Motor neuron (in vitro differentiated cells): ENCODE data around the gene ICOSLG. TPM values are rescaled to one million over a fixed set of nuclear protein-coding genes. Genes with fewer than 3 reads are reported as not detected.
A peak's percentile ranks its signal among the peaks of the same experiment; 100 is the strongest.
"Not testable (repeated sequence)": the region's sequence is repeated elsewhere in the genome, so short reads cannot be mapped to it uniquely, and the experiment has no call there.

Experiments
- ATAC-seq, 8 experiments: fragments of 200-7000 bp; cut with Tn5 transposase; replicated peaks in 6 of 8; 2 replicates each; pipeline ENCODE4 v1.8.0; 2021; ENCODE audit warnings: mild to moderate bottlenecking in 8 of 8, moderate library complexity in 8 of 8
- H3K27ac ChIP-seq, 2 donors: fragments of 250-450 bp; sonication (Bioruptor Pico); 2 replicates each; pipeline ENCODE4 v1.9.0; 2021; ENCODE audit warnings: antibody characterized with exemption in 2 of 2, mild to moderate bottlenecking in 2 of 2, moderate library complexity in 1 of 2
- H3K4me1 ChIP-seq, 2 donors: fragments of 250-450 bp; sonication (Bioruptor Pico); replicated peaks in 1 of 2; 2 replicates each; pipeline ENCODE4 v1.6.1; 2021; ENCODE audit warnings: antibody characterized with exemption in 2 of 2, mild to moderate bottlenecking in 2 of 2, moderate library complexity in 1 of 2
- H3K4me3 ChIP-seq, 5 donors: fragments of 250-450 bp; sonication (Bioruptor Pico); 2 replicates each; pipeline ENCODE4 v1.9.0; 2021; ENCODE audit warnings: antibody characterized with exemption in 5 of 5, mild to moderate bottlenecking in 5 of 5, moderate library complexity in 4 of 5
- WGBS, 10 experiments: fragments of 450-650 bp; shearing (Covaris generic); methylation state at CpG; one replicate each; pipeline ENCODE4 v1.0.0; 2022; 5-methylcytosine and 5-hydroxymethylcytosine counted together
- in situ Hi-C, 9 experiments: fragments of 400-800 bp; cut with MboI; loops; one replicate each; pipeline ENCODE4 v1.15.0; 2021; ENCODE audit warnings: low sequenced_read_pairs in 9 of 9, low pct_unique_long_range_greater_than_20kb in 2 of 9; ENCODE audit not compliant: unreplicated experiment in 9 of 9
- total RNA-seq, 8 experiments: library from RNA; unstranded; fragments of 300-600 nt; gene quantifications; 2 replicates each; pipeline versions ENCODE4 v1.2.3 to v1.2.4, GENCODE V29; 2022

ICOSLG gene
- total RNA-seq, 8 experiments from 2014 or later: 0.09 to 8.9 (median 0.71) TPM

- WGBS, 10 experiments: no CpG with 5 or more reads among the region's 19 CpGs
- in situ Hi-C loops: no loop called here
- no peak within 1 kb of the TSS for H3K27ac ChIP-seq
- H3K4me3 ChIP-seq: no peak within 1 kb of the TSS
- no peak for ATAC-seq
- peaks cover 10% of the 10 kb centered on the region in 2 donors for H3K4me1 ChIP-seq
These were observed 21.0 kb upstream of the ICOSLG start, which contains the start of gene DNMT3L for GRCh38 chr21:44261675-44262295. TSS of gene DNMT3L (minus strand) at chr21:44261897. CDS start at chr21:44261259, 638 bp downstream.

DNA sequence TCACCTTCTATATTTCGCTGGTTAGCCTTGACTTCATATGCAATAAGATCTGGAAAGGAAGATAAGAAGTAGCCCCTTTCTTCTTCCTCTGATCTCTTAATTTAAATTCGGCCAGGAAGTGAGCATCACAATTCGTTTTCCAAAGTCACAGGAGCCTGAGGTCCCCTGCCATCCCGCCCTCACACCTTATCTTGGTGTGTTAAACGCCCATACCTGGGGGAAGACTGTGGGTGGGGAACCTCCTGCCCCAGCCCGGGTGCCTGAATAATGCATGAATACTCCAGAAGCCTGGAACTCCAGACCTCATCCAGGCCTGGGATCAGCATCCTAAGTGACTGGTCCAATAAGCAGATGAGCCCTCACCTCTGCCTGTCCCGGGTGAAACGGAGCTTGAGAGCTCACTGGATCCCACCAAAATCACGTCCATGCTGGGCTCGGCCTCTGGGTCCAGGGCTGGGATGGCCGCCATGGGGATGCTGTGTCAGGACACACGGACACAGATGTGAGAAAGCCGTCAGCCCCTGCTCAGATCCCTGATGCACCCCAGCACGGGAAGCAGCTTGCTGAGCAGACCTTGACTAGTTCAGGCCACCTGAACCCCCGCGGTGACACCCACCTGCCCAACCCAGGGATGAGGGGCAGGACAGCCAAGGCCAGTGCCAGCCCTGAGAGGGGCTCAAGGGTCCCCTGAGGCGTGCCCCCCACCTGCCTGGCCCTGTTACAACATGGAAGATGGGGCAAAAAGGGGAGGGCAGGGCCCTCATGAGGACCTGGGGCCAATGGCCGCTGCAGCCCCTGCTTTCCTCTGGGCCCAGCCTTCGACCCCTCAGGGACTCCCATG, 20.3 kb upstream of the ICOSLG start:
- H3K4me1 ChIP-seq: peaks cover 10% of the 10 kb centered on the region in 2 donors
- no peak overlapping the region for H3K4me3 ChIP-seq
- H3K27ac ChIP-seq: no peak overlapping the region
- in situ Hi-C loops: no loop called here
- 20 to 80% (median 57%) methylated on average over 1 to 9 of the region's 19 CpGs; no CpG with 5 or more reads in 4 of the 10 experiments for WGBS, 10 experiments
- no peak for ATAC-seq

- Histone ChIP-seq H3K4me1 (peaks cover 10% of the 10 kb centered on the region in 2 donors), H3K4me3 (no peak overlapping the region), H3K27ac (no peak overlapping the region)
- in situ Hi-C loops: no loop called here
- no peak for ATAC-seq
- WGBS, 10 experiments: 8 to 77% (median 52%) methylated on average over 1 to 4 of the region's 4 CpGs; no CpG with 5 or more reads in 3 of the 10 experiments
These were observed 19.3 kb upstream of the ICOSLG start for GRCh38 chr21:44260066-44260465.

DNA sequence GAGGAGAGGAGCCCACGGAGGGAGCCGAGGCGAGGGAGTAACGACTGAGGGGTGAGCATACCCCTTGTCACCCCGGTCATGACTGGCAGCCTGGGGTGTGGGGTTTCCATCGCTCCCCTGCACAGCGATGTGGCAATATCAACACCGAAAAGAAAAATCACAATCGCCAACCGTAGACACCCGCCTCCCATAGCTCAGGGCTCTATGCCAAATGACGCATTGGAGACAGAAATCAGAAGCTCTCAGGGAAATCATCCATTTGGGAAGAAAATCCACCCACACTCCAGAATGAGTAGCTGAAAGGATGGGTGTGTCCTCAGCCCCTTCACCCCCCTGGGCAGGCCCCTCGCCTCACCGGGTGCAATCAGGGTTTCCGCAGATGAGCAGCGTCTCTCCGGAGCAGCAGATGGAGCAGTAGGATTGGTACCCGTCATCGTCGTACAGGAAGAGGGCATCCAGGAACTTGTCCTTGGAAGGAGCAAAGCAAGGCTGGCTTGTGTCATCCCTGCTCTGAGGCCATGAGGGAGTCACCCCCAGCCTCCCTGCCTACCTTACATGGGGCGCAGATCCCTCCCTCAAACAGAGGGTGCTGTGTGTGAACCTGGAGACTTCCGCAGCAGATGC, 18.5 kb upstream of the ICOSLG start:
- 20 to 93% (median 80%) methylated on average over 1 to 14 of the region's 22 CpGs; no CpG with 5 or more reads in 1 of the 10 experiments for WGBS, 10 experiments
- in situ Hi-C loops: no loop called here
- ATAC-seq: no peak

GRCh38 chr21:44258056-44258725, 17.4 kb upstream of the ICOSLG start:
- 40 to 100% (median 84%) methylated on average over 1 to 27 of the region's 34 CpGs; no CpG with 5 or more reads in 5 of the 10 experiments for WGBS, 10 experiments
- in situ Hi-C loops: no loop called here

More for the DNA sequence above, 18.5 kb upstream of the ICOSLG start:
- H3K4me1 ChIP-seq: peaks cover 10% of the 10 kb centered on the region in 2 donors
- H3K4me3 ChIP-seq: no peak overlapping the region
- no peak overlapping the region for H3K27ac ChIP-seq

GRCh38 chr21:44255511-44255981, 14.8 kb upstream of the ICOSLG start:
- Histone ChIP-seq H3K4me3 (no peak overlapping the region), H3K4me1 (no peaks in the 10 kb centered on the region), H3K27ac (no peak overlapping the region)
- in situ Hi-C loops: no loop called here
- WGBS, 10 experiments: 79 to 80% methylated on average over 1 to 2 of the region's 11 CpGs; no CpG with 5 or more reads in 8 of the 10 experiments
- ATAC-seq: peak in 4 of 8 experiments; percentile 43 to 71 (median 54)

More at GRCh38 chr21:44258056-44258725, 17.4 kb upstream of the ICOSLG start:
- ATAC-seq: no peak
- H3K4me1 ChIP-seq: peaks cover 2% of the 10 kb centered on the region in 2 donors
- no peak overlapping the region for H3K4me3 ChIP-seq
- no peak overlapping the region for H3K27ac ChIP-seq

DNA sequence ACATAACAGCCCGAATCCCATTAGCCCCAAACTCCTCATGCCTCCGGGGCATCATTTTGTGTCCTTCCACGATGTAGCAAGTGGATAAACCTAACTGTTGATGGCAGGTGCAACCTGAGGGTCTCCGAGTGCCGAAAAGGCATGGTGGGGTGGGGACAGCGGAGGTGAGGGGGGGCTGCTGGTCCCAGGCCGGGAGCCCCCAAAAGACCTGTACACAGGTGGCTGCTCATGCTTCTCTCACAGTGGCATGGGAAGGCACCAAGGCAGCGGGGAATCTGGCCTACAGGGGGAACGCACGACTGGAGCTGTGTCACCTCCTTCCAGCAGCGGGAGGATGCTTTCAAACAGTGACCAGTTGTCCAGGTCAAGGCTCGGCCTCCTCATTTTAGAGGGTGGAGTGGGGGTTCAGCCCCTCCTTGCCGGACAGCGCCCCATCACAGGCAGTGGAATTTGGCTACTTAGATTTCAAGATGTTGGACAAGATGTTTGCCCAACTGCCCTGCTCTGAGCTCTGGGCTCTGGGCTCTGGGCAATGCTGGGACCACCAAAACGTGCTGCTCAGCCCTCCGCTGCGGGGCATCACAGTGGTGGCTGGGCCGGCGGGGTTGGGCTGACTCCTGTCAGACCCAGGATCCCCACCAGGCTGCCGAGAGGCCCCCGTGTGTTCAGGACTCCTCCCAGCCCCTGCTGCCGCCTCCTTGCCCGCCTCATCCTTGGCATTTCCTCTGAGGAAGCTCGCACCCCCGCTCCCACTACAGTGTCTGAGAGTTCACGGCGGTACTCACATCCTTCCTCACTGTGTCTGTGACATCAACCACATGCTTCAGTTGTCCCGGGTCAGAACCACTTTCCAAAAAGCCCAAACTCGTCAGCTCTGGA, 13.3 kb upstream of the ICOSLG start:
- 74 to 100% (median 92%) methylated on average over 2 to 6 of the region's 29 CpGs; no CpG with 5 or more reads in 5 of the 10 experiments for WGBS, 10 experiments
- in situ Hi-C loops: no loop called here
- no peaks in the 10 kb centered on the region for H3K4me1 ChIP-seq
- H3K4me3 ChIP-seq: no peak overlapping the region
- no peak overlapping the region for H3K27ac ChIP-seq
- ATAC-seq: no peak

GRCh38 chr21:44249204-44250037, 8.7 kb upstream of the ICOSLG start:
- WGBS, 10 experiments: no CpG with 5 or more reads among the region's 33 CpGs
- H3K4me3 ChIP-seq, H3K4me1 ChIP-seq, in situ Hi-C loops, H3K27ac ChIP-seq: not testable (repeated sequence)
- ATAC-seq: peak in 2 of 8 experiments; percentile 31 to 43

DNA sequence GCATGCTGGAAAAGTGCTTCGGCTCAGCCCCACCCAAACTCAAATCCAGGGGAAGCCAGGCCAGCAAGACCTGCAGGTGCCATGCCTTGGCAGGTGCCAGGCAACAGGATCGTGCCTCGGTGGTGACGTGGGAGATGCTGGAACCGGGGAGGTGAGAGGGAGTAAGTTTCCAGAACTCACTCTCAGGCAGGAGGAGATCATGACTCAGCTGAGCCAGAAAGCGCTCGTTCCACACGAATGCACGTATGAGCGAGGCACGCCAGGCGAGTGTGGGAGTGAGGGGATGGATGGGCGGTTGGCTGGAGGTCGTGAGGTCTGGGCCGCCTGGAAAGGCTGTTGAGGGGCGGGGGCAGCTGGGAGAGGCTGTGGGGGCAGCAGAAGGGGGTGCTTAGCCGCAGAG, 7.2 kb upstream of the ICOSLG start:
- in situ Hi-C loops, H3K4me3 ChIP-seq, H3K4me1 ChIP-seq, H3K27ac ChIP-seq: not testable (repeated sequence)
- peak in 4 of 8 experiments; percentile 51 to 68 (median 66) for ATAC-seq
- WGBS, 10 experiments: no CpG with 5 or more reads among the region's 17 CpGs

- H3K4me1 ChIP-seq, H3K4me3 ChIP-seq, in situ Hi-C loops, H3K27ac ChIP-seq, ATAC-seq: not testable (repeated sequence)
- no CpG with 5 or more reads among the region's 15 CpGs for WGBS, 10 experiments
These were observed 3.2 kb upstream of the ICOSLG start for GRCh38 chr21:44243980-44244379.

DNA sequence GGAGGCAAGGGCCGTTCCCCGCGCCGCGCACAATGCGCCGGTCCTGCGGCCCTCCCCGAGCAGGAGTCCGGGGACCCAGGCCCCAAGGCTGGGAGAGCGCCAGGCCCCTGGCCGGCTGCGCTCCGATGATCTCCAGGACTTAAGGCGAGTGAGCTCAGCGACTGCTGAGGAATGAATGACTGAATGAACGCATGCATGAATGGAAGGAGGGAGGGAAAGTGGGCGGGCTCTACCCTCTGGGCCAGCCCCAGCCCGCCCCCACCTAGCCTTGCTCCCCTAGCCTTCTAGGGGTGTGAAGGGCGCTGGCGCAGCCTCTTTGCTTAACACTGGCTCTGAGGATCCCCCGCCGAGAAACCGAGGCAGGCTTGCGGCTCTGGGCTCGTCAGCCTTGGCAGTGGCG, 538 bp upstream of the ICOSLG start:
- H3K4me3 ChIP-seq, in situ Hi-C loops, H3K27ac ChIP-seq, H3K4me1 ChIP-seq: not testable (repeated sequence)
- no CpG with 5 or more reads among the region's 27 CpGs for WGBS, 10 experiments
- ATAC-seq: peak; percentile 56 to 72 (median 68)
